ENCODE measurements around the gene TMEM247.

Gene TMEM247

DNA sequence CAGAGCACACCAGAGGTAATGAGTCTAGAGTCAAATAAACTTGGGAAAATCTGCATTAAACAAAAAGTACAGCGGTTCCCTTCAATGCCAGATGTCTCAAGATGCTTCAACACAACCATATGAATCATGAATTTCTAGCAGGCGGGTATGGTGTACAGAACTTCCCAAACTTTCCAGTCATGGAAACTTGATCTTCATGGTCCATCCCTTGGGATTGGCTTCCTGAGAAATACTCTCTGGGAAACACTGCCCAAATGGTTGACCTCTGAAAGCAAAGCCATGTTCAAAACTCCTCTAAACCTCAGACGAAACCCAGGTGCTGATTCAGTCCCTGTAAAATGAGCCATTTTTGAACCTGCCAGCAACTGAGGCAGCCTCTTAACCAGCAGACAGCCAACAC is 16.4 kb upstream of the TMEM247 start:
- ATAC-seq = no peak
- no peak for TF ChIP-seq BACH2 (CRISPR knock-in tag; IDR thresholded peaks at IDR 0.05; ENCODE audit: borderline replicate concordance)
- TF ChIP-seq ZNF70 (CRISPR knock-in tag; IDR thresholded peaks at IDR 0.05) = no peak
- no peak for TF ChIP-seq ARNTL (CRISPR knock-in tag; IDR thresholded peaks at IDR 0.05; ENCODE audit: borderline replicate concordance, low read depth)
- TF ChIP-seq ISL1 (CRISPR knock-in tag; IDR thresholded peaks at IDR 0.05) = no peak
- no peak for TF ChIP-seq TCF4 (CRISPR knock-in tag; IDR thresholded peaks at IDR 0.05; ENCODE audit: borderline replicate concordance)
- TF ChIP-seq, protein P1, sequence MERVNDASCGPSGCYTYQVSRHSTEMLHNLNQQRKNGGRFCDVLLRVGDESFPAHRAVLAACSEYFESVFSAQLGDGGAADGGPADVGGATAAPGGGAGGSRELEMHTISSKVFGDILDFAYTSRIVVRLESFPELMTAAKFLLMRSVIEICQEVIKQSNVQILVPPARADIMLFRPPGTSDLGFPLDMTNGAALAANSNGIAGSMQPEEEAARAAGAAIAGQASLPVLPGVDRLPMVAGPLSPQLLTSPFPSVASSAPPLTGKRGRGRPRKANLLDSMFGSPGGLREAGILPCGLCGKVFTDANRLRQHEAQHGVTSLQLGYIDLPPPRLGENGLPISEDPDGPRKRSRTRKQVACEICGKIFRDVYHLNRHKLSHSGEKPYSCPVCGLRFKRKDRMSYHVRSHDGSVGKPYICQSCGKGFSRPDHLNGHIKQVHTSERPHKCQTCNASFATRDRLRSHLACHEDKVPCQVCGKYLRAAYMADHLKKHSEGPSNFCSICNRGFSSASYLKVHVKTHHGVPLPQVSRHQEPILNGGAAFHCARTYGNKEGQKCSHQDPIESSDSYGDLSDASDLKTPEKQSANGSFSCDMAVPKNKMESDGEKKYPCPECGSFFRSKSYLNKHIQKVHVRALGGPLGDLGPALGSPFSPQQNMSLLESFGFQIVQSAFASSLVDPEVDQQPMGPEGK (CRISPR knock-in tag; IDR thresholded peaks at IDR 0.05; ENCODE audit: borderline replicate concordance) = no peak
- no peak for TF ChIP-seq ZNF8 (CRISPR knock-in tag; IDR thresholded peaks at IDR 0.05)
- no peak for TF ChIP-seq ZFP30 (CRISPR knock-in tag; IDR thresholded peaks at IDR 0.05)
- TF ChIP-seq ESRRG (CRISPR knock-in tag; IDR thresholded peaks at IDR 0.05) = no peak
- TF ChIP-seq, protein P2, sequence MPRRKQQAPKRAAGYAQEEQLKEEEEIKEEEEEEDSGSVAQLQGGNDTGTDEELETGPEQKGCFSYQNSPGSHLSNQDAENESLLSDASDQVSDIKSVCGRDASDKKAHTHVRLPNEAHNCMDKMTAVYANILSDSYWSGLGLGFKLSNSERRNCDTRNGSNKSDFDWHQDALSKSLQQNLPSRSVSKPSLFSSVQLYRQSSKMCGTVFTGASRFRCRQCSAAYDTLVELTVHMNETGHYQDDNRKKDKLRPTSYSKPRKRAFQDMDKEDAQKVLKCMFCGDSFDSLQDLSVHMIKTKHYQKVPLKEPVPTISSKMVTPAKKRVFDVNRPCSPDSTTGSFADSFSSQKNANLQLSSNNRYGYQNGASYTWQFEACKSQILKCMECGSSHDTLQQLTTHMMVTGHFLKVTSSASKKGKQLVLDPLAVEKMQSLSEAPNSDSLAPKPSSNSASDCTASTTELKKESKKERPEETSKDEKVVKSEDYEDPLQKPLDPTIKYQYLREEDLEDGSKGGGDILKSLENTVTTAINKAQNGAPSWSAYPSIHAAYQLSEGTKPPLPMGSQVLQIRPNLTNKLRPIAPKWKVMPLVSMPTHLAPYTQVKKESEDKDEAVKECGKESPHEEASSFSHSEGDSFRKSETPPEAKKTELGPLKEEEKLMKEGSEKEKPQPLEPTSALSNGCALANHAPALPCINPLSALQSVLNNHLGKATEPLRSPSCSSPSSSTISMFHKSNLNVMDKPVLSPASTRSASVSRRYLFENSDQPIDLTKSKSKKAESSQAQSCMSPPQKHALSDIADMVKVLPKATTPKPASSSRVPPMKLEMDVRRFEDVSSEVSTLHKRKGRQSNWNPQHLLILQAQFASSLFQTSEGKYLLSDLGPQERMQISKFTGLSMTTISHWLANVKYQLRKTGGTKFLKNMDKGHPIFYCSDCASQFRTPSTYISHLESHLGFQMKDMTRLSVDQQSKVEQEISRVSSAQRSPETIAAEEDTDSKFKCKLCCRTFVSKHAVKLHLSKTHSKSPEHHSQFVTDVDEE (CRISPR knock-in tag; IDR thresholded peaks at IDR 0.05) = no peak

DNA sequence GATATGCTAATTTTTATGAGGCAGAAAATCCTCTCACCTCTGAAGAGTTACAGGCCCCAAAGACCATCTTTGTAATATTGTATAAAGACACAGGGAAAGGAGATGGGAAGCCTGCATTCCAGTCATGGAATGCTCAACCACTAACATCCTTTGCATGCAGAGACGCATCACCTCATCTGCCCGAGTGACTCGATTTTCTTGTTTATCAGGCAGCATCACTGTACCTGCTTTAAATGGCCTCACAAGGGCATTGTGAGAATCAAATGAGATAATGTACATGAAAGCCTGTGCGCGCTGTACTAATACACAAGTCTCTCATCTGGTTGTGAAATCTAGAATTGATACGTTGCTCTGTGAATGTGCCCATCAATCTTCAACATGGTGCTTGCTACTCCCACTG is 10.2 kb upstream of the TMEM247 start:
- TF ChIP-seq, protein P3, sequence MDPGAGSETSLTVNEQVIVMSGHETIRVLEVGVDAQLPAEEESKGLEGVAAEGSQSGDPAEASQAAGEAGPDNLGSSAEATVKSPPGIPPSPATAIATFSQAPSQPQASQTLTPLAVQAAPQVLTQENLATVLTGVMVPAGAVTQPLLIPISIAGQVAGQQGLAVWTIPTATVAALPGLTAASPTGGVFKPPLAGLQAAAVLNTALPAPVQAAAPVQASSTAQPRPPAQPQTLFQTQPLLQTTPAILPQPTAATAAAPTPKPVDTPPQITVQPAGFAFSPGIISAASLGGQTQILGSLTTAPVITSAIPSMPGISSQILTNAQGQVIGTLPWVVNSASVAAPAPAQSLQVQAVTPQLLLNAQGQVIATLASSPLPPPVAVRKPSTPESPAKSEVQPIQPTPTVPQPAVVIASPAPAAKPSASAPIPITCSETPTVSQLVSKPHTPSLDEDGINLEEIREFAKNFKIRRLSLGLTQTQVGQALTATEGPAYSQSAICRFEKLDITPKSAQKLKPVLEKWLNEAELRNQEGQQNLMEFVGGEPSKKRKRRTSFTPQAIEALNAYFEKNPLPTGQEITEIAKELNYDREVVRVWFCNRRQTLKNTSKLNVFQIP (CRISPR knock-in tag; IDR thresholded peaks at IDR 0.05; ENCODE audit: borderline replicate concordance, low read depth) = no peak
- TF ChIP-seq TOX (CRISPR knock-in tag; IDR thresholded peaks at IDR 0.05; ENCODE audit: borderline replicate concordance) = no peak
- TF ChIP-seq SNAI2 (CRISPR knock-in tag; IDR thresholded peaks at IDR 0.05) = no peak
- TF ChIP-seq CSDC2 (CRISPR knock-in tag; IDR thresholded peaks at IDR 0.05) = no peak
- TF ChIP-seq ZFP30 (CRISPR knock-in tag; IDR thresholded peaks at IDR 0.05) = no peak
- TF ChIP-seq TCF4 (CRISPR knock-in tag; IDR thresholded peaks at IDR 0.05; ENCODE audit: borderline replicate concordance) = no peak
- no peak for TF ChIP-seq ARNTL (CRISPR knock-in tag; IDR thresholded peaks at IDR 0.05; ENCODE audit: borderline replicate concordance, low read depth)
- no peak for TF ChIP-seq PPARA (CRISPR knock-in tag; IDR thresholded peaks at IDR 0.05; ENCODE audit: borderline replicate concordance)
- TF ChIP-seq ZC3H10 (CRISPR knock-in tag; IDR thresholded peaks at IDR 0.05) = no peak
- no peak for TF ChIP-seq ESRRG (CRISPR knock-in tag; IDR thresholded peaks at IDR 0.05)
- no peak for TF ChIP-seq GLIS3 (CRISPR knock-in tag; IDR thresholded peaks at IDR 0.05)
- TF ChIP-seq, protein P4, sequence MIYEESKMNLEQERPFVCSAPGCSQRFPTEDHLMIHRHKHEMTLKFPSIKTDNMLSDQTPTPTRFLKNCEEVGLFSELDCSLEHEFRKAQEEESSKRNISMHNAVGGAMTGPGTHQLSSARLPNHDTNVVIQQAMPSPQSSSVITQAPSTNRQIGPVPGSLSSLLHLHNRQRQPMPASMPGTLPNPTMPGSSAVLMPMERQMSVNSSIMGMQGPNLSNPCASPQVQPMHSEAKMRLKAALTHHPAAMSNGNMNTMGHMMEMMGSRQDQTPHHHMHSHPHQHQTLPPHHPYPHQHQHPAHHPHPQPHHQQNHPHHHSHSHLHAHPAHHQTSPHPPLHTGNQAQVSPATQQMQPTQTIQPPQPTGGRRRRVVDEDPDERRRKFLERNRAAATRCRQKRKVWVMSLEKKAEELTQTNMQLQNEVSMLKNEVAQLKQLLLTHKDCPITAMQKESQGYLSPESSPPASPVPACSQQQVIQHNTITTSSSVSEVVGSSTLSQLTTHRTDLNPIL (CRISPR knock-in tag; IDR thresholded peaks at IDR 0.05; ENCODE audit: low read depth) = no peak
- no peak for TF ChIP-seq ZNF8 (CRISPR knock-in tag; IDR thresholded peaks at IDR 0.05)
- TF ChIP-seq, protein P5, sequence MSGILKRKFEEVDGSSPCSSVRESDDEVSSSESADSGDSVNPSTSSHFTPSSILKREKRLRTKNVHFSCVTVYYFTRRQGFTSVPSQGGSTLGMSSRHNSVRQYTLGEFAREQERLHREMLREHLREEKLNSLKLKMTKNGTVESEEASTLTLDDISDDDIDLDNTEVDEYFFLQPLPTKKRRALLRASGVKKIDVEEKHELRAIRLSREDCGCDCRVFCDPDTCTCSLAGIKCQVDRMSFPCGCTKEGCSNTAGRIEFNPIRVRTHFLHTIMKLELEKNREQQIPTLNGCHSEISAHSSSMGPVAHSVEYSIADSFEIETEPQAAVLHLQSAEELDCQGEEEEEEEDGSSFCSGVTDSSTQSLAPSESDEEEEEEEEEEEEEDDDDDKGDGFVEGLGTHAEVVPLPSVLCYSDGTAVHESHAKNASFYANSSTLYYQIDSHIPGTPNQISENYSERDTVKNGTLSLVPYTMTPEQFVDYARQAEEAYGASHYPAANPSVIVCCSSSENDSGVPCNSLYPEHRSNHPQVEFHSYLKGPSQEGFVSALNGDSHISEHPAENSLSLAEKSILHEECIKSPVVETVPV (CRISPR knock-in tag; IDR thresholded peaks at IDR 0.05) = no peak
- TF ChIP-seq, protein P2 (CRISPR knock-in tag; IDR thresholded peaks at IDR 0.05) = no peak
- ATAC-seq = no peak
